22Rv1 (cell line): ENCODE data around the gene NBAS.
"Not testable (repeated sequence)": the region's sequence is repeated elsewhere in the genome, so short reads cannot be mapped to it uniquely, and the experiment has no call there.

Experiments used
- H3K27ac ChIP-seq: fragments of 450-650 bp; 2 replicates; pipeline ENCODE4 v1.5.1; 2017
- CTCF ChIP-seq: fragments of 450-650 bp; IDR thresholded peaks from 2 replicates; pipeline ENCODE4 v1.5.1; 2017; ENCODE audit warnings: mild to moderate bottlenecking
- ZFX ChIP-seq: fragments of 450-650 bp; IDR thresholded peaks from 2 replicates; pipeline ENCODE4 v1.6.1; 2017; ENCODE audit warnings: antibody characterized with exemption, borderline replicate concordance

Gene NBAS

DNA sequence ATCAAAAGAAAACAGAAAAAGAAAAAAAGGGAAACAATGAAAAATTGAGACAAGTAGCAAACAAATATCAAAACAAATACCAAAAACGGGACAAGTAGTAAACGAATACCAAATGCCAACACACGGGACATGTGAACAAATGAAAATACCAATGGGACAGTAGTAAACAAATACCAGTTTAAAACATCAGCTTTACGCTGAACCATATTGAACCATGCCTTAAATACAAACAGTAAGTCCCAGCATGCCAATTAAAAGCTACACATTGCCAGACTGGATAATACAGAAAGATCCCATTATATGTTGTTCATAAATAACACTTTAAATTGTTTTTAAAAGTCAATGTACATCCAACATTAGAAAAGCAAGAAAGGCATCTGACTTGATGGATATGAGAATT, 114.2 kb downstream of the NBAS start:
- H3K27ac ChIP-seq = no peak overlapping the region
- no peak for TF ChIP-seq CTCF
- no peak for TF ChIP-seq ZFX

DNA sequence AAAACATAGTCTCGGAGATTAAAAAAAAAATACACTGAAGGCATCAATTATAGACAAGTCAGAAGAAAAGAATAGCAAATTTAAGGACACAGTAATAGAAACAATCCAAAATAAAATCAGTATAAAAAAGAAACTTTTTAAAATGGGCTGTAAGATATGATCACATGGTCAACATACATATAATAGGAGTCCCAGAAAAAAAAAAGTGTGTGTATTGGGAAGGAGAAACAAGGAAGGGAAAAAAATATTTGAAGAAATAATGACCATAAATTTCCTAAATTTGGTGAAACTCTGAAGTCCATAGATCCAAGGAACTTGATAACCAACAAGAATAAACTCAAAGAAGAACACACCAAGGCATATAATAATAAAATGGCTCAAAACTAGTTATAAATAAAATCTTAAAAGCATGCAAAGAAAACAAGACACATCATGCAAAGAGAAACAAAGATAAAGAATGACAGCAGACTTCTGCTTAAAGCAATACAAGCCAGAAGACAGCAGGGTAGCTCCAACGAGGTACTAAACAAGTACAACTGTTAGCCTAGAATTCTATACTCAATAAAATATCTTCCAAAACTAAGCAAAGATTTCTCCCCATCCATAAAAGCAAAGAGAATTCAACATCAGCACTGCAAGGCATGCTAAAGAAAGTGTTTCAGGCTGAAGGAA, 115.1 kb downstream of the NBAS start:
- TF ChIP-seq ZFX = no peak
- TF ChIP-seq CTCF = no peak
- no peak overlapping the region for H3K27ac ChIP-seq

DNA sequence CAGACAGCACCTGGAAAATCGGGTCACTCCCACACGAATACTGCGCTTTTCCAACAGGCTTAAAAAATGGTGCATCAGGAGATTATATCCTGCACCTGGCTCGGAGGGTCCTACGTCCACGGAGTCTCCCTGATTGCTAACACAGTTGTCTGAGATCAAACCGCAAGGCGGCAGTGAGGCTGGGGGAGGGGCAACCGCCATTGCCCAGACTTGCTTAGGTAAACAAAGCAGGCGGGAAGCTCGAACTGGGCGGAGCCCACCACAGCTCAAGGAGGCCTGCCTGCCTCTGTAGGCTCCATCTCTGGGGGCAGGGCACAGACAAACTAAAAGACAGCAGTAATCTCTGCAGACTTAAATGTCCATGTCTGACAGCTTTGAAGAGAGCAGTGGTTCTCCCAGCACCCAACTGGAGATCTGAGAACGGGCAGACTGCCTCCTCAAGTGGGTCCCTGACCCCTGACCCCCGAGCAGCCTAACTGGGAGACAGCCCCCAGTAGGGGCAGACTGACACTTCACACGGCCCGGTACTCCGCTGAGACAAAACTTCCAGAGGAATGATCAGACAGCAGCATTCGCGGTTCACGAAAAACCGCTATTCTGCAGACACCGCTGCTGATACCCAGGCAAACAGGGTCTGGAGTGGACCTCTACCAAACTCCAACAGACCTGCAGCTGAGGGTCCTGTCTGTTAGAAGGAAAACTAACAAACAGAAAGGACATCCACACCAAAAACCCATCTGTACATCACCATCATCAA, 121.2 kb downstream of the NBAS start:
- not testable (repeated sequence) for H3K27ac ChIP-seq

- not testable (repeated sequence) for H3K27ac ChIP-seq
Observed at GRCh38 chr2:15439366-15439765, 121.8 kb downstream of the NBAS start.

- TF ChIP-seq ZFX (no peak), CTCF (no peak)
- H3K27ac ChIP-seq = no peak overlapping the region
Observed at GRCh38 chr2:15436195-15436594, 124.9 kb downstream of the NBAS start.

DNA sequence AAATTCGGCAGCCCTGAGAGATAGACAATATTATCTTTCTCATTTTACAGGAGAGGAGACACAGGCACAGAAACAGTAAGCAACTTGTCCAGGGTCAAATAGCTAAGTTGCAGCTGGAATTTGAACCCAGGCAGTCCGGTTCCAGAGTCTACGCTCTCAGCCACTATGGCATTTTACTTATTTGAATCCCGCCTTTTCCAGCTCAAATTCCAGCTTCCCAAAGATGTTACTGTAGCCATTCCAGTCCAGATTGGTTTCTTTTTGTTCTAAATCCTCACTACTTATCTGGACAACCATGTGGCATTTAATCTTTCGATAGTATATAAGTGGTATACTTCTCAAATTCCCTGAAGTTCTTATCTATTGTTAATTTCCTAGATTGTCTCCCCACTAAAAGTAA, 125.7 kb downstream of the NBAS start:
- TF ChIP-seq ZFX (no peak), CTCF (no peak)

GRCh38 chr2:15432642-15433256, 128.4 kb downstream of the NBAS start:
- no peak overlapping the region for H3K27ac ChIP-seq
- TF ChIP-seq CTCF (no peak), ZFX (no peak)

More for the DNA sequence above, 125.7 kb downstream of the NBAS start:
- H3K27ac ChIP-seq = no peak overlapping the region

DNA sequence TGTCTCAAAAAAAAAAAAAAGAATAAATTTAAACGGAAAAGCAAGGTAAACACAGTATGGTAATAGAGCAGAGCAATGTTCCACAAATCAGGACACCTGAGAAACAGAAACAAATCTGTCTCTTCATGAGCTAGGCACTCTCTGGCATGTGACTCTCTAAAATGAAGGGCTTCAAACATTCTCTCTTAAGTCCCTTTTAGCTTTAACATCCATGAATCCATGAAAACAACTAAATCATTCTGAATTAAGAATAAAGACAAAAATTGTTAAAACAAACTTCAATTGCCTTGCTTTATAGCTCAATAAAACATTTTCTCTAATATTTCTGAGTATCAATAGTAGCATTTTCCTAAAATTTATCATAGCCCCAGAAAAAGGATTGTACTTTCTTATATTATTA, 132.1 kb downstream of the NBAS start:
- TF ChIP-seq CTCF = no peak
- no peak for TF ChIP-seq ZFX

More for the DNA sequence above, 132.1 kb downstream of the NBAS start:
- no peak overlapping the region for H3K27ac ChIP-seq
